ENCODE measurements around the gene LPIN2.

GRCh38 chr18:2982452-2983269, 30.3 kb downstream of the LPIN2 start:
- TF ChIP-seq POLR2AphosphoS5 (IDR thresholded peaks at IDR 0.05; ENCODE audit: low read depth, low read length) (no peak), POLR2A (IDR thresholded peaks at IDR 0.05; ENCODE audit: low read depth, low read length) (no peak)
